Measurements from ENCODE around the gene HTT-AS.

The HTT-AS gene

GRCh38 chr4:3030566-3031356, 43.6 kb downstream of the HTT-AS start:
- DNase-seq (ENCODE audit: low read depth, low spot score) = no peak

GRCh38 chr4:3029464-3029863, 44.9 kb downstream of the HTT-AS start:
- no peak for DNase-seq (ENCODE audit: low read depth, low spot score)

GRCh38 chr4:3026540-3026939, 47.8 kb downstream of the HTT-AS start:
- no peak for DNase-seq (ENCODE audit: low read depth, low spot score)

GRCh38 chr4:3025881-3026280, 48.5 kb downstream of the HTT-AS start:
- DNase-seq (ENCODE audit: low read depth, low spot score) = no peak

- no peak for DNase-seq (ENCODE audit: low read depth, low spot score)
Observed at GRCh38 chr4:3022651-3023050, 51.7 kb downstream of the HTT-AS start.

- DNase-seq (ENCODE audit: low read depth, low spot score) = no peak
Observed at GRCh38 chr4:3022112-3022511, 52.2 kb downstream of the HTT-AS start.

GRCh38 chr4:3021627-3022026, 52.7 kb downstream of the HTT-AS start:
- no peak for DNase-seq (ENCODE audit: low read depth, low spot score)

- no peak for DNase-seq (ENCODE audit: low read depth, low spot score)
Observed at GRCh38 chr4:3021127-3021526, 53.2 kb downstream of the HTT-AS start.

GRCh38 chr4:3019145-3019846, 55.0 kb downstream of the HTT-AS start:
- no peak for DNase-seq (ENCODE audit: low read depth, low spot score)

- DNase-seq (ENCODE audit: low read depth, low spot score) = peak; percentile 48
Observed at GRCh38 chr4:3017504-3017903, 56.8 kb downstream of the HTT-AS start.

GRCh38 chr4:3016961-3017360, 57.4 kb downstream of the HTT-AS start:
- no peak for DNase-seq (ENCODE audit: low read depth, low spot score)

- no peak for DNase-seq (ENCODE audit: low read depth, low spot score)
Observed at GRCh38 chr4:3013839-3014350, 60.4 kb downstream of the HTT-AS start.
